ENCODE results near the gene TSEN34.
"Not testable (repeated sequence)": the region's sequence is repeated elsewhere in the genome, so short reads cannot be mapped to it uniquely, and the experiment has no call there.

Gene TSEN34

DNA sequence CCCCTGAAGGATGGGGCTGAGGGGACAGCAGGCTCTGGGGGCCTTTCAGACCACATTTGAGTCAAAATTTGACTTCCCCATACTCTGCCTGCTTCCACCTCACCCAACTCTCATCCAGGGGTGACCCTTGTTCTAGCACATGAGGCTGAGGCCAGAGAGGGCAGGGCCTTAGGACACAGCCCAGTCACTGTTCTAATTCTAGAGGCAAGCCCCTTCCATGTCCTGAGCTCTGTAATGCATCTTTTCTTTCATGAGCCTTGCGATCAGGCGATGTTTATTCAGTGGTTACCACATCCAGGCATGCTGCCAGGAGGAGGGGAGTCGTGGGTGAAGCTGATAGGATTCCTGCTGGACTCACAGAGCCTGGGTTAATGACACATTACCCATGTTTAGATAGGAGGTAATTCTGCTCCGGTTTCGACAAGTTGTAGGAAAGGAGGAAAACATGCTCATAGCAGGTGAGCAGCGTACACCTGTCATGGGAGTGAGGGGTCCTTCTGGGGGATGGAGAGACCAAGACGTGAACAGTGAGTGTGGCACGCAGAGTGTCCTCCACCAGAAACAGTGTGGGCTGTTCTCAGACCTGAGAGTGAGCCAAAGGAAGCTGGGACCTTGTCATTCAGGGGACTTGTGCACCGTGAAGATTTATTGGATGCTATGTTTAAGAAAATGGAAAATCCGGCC, 18.8 kb downstream of the TSEN34 start:
- FAIRE-seq = peak; percentile 94

DNA sequence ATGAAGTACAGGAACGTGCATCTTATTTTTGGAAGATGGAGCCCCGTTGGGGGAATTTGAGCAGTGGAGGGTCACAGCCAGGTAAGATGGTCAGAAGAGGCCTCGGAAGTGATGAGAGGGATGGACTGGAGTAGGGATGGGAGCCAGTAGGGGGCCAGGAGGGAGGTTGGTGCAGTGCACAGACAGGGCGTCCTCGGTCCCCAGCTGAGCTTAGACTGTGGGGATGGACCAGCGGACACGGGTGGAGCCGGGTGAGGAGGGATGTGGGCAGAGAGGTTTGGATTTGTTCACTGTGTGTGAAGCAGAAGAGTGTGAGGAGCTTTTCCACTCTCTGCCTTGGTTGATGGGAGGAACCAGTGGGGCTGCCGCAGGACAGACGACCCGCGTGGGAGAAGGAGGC, 20.1 kb downstream of the TSEN34 start:
- FAIRE-seq = no peak

DNA sequence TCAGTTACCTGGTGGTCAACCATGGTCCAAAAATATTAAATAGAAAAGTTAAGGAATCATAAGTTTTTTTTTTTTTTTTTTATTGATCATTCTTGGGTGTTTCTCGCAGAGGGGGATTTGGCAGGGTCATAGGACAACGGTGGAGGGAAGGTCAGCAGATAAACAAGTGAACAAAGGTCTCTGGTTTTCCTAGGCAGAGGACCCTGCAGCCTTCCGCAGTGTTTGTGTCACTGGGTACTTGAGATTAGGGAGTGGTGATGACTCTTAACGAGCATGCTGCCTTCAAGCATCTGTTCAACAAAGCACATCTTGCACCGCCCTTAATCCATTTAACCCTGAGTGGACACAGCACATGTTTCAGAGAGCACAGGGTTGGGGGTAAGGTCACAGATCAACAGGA, 23.1 kb downstream of the TSEN34 start:
- FAIRE-seq = not testable (repeated sequence)

DNA sequence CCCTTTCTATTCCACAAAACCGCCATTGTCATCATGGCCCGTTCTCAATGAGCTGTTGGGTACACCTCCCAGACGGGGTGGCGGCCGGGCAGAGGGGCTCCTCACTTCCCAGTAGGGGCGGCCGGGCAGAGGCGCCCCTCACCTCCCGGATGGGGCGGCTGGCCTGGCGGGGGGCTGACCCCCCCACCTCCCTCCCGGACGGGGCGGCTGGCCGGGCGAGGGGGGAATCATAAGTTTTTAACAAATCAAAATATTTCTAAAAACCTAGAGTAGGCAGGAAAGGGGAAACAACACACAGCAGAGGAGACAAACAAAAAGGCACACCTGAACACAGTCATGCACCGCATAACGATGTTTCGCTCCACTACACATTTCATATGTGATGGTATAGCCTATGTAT, 23.6 kb downstream of the TSEN34 start:
- not testable (repeated sequence) for FAIRE-seq

DNA sequence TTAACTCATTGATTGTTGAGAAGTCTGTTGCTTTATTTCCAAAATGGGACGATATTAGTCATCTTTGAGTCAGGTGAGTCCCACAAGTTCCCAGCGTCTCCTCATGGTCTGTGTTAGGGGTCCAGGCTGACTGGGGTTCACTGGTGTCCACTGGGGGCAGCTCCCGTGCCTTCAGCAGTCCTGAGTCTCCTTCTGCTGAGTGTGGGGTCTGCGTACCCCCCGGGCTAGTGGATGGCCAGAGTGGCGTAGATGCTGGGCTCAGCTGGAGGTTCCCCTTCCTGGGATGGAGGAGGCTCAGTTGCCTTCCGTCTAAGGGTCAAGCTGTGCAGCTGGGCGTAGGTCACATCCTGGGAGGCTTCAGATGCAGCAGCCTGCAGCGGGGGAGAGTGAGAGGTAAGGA, 25.8 kb downstream of the TSEN34 start:
- FAIRE-seq = no peak

DNA sequence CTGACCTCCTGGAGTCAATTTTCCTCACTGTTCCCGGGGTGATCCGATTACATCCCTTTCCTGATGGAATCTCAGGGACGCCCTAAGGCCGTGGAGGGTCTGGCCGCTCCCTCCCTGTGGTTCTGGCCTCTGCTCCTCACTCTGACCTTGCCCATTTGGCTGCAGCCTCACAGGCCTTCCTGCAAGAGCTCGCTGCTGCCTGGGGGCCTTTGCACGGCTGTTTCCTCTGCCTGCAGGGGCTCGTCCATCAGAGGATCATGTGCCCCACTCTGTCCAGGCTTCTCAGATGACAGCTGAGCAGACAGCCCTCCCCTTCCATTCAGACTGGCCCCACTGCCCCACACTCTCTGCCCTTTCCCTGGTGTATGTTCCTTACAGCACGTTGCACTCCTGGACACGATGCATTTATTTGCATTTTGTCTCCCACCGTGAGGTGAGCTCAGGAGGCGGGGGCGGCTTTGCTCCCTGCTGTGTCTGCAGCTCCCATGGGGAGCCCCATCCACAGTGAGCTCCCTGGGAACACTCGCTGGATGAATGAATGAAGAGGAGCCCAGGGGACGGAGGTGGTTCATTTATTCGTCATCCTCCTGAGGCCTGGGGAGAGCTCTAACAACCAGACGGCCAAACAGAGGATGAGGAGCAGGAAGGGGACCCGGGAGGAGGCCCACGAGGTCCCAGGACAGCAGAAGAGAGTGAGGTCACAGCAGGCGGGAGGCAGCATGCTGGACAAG, 26.6 kb downstream of the TSEN34 start:
- FAIRE-seq = not testable (repeated sequence)

DNA sequence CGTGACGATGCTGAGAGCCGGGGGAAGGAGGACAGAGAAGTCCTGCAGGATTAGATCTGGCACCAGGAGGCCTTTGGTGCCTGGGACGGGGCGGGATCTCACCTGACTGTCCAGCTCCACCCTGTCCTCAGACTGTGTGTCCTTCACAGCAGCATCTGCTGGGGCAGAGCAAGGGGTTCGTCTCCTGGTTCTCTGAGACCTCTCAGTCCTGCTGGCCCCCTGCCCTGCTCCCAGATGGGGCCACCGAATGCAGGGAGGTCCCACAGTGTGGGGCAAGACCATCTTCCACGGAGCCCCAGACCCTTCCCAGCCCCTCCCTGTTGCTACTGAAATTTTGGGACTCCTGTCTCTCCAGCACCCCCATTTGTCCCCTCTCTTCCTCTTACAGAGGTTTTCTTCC, 27.2 kb downstream of the TSEN34 start:
- FAIRE-seq = no peak

DNA sequence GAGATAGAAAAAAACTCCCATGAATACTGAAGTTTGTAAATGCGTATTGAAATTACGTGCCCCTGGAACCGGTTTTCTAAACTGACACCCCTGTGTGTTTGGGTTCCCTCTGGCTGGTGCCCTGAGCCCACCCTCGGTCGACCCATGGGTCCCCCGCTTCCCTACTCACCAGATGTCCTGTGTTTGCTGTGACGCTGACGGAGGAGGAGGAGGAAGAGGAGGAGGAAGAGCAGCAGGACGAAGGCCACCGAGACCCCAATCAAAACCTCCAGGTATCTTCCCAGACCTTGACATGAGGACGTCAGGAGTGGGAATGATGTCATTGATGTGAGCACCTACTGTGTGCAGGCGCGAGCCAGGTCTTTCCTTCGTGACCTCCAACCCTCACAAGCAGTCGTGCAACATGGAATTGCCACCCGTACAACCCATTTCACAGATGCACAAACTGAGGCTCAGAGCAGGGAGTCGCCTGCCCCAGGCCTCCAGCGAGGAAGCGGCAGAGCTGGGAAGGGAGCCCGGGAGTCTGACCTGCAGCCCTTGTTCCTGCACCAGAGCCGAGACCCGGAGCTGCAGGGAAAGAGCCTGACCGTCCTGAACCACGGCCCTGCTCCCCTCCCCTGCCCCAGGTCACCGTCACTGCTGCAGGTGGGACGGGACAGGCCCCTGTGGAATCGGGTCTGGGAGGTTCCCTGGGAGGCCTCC, 28.0 kb downstream of the TSEN34 start:
- no peak for FAIRE-seq

DNA sequence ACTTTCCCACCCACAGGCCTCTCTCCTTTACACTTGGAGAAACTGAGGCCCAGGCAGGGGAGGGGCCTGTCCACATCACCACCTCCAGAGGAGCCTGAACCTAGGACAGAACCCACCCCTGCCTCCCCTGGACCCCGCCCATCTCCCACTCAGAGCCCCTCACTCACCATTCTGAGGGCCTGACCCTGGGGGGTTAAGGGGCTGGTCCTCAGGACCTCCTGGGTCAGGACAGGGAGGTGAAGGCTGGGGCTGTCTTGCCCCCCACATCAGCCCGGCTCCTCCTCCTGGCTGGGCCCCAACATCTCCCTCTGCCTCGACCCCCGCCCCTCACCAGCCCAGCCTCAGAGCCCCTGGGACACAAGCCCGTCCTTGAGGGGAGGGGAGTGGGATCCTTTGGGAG, 28.6 kb downstream of the TSEN34 start:
- not testable (repeated sequence) for FAIRE-seq

DNA sequence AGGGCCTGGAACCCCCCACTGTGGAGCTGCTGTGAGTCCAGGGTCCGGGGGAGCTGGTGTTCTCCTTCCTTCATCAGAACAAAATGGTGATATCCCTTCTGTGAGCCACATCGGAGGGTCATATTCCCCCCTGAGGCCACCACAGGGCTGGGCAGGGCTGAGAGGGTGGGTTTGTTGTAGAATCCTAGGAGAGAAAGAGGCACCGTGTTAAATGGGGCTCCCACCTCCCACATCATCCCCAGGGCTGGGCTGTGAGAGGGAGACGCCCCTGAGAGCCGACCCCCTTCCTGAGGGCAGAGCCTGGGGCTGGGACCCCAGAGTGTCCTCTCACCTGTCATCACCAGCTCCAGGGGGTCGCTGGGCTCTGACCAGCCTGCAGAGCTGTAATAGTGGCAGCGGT, 30.8 kb downstream of the TSEN34 start:
- FAIRE-seq = not testable (repeated sequence)

DNA sequence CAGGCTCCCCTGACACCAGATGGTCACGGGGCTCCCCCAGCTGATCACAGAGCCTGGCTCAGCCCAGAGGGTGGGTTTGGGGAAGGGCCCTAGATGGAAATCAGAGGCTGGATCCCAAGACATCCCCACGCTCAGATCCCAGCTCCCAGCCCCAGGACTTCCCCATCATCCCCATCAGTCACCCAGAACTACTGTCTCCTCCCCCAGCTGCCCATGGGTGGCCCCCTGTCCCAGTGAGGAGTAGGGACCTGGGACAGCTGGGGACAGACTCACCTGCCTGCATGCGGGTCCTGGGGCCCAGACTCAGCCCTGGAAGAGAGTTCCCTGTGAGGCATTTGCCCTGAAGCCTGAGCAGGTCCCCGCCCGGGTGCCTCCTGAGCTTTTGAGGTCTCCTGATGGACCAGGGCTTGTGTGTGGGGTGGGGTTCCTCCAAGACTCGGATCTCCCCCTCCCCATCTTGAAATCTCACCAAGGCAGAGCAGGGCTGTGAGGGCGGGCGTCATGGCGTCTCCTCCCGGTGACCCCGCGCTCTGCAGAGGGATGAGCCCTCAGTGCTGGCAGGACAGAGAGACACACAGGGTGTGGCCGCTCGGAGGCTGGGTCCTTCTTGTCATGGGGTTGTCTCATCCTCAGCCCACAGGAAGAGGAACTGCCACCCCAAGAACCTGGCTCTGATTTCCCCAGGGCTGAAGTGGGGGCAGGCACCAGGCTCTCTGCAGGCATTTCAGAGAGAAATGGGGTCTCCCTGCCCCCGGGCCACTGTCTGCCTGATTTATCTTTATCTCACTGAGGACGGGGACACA, 31.6 kb downstream of the TSEN34 start, which contains the start of gene LILRB3:
TSS of gene LILRB3 (minus strand) at position 534 of the 803 bp plus-strand sequence. CDS start at position 503, 31 bp downstream.
- not testable (repeated sequence) for FAIRE-seq

DNA sequence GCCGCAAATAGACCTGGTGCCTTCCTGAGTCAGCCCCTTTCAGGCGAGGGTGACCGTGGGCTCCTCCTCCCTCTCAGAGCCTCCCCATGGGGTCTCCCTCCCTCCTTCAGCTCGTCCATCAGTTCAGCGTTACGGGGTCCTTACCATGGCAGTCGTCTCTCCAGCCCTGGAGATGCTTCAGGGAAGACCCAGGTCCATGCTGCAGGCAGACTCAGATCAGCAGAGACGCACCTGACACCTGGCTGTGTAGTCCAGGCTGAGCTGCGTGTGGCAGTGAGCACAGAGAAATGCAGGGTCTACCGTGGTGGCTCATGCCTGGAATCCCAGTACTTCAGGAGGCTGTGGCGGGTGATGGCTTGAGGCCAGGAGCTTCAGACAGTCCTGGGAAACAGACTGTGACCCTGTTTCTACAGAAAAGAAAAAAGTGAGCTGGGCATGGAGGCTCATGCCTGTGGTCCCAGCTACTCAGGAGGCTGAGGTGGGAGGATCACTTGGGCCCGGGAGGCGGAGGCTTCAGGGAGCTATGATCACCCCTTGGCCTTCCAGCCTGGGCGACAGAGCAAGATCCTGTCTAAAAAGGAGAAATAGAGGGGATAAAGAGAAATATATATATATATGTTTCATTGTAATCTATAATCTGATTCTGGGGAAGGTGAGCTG, 32.3 kb downstream of the TSEN34 start:
- not testable (repeated sequence) for FAIRE-seq

DNA sequence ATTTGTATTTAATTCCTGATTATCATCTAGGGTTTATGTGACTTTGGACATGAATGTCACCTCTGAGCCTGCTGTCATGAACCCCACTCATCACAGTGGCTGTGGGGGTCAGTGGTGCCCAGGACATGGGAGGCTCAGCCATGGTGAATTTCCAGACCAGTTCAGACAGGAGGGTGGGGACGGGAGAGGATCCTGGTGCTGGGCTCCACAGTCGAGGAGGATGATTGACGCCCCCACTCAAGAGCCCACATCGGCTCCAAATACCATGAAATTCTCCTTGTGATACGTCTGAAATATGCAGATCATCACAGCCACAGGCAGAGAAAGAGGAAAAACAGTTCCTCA, 32.8 kb downstream of the TSEN34 start:
- FAIRE-seq = not testable (repeated sequence)

DNA sequence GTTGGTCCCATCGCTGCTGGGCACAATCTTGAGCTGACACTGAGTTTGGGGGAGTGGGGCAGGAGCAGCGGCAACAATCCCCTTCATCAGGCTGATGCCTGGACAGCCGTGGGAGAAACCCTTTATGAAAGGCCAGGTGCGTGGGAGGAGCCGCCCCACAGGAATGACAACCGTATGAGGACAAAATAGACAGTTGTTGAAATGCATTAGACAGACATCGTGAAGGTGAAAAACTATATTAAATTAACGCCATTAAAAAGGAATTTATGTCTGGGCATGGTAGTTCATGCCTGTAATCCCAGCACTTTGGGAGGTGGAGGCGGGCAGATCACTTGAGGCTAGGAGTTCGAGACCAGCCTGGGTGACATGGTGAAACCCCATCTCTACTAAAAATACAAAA, 33.5 kb downstream of the TSEN34 start:
- FAIRE-seq = not testable (repeated sequence)

DNA sequence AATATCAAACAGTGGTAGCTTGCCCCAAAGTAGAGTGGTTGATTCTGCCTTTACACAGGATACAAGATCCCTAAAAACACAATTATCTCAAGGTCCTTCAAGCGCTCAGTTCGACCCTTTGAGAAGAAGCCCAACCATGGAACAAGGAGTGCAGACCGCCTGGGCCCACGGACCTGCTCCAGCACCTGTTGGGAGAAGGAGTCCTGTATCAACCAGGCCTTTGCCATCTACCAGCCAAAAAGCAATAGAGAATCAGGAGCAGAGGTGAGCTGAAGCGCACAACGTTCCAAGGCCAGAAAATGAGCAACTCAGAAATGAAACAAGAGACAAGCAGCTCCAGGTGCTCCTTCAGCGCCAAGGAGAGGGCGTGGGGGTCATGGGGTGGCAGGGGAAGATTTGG, 38.0 kb downstream of the TSEN34 start:
- FAIRE-seq = no peak

DNA sequence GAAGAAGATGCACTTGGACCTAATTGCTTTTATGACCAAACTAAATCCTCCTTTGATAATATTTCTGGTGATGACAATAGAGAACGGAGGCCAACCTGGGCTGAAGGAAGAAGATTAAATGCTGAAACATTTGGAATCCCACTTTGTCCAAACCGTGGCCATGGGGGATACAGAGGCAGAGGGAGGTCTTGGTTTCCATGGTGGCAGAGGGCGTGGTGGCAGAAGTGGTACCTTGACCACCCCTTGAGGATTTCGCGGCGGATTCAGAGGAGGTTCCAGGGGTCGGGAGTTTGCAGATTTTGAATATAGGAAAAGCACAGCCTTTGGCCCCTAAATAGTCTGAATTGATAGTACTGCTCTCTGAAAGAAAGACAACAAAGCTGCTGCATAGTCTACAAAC, 38.9 kb downstream of the TSEN34 start:
- FAIRE-seq = no peak

DNA sequence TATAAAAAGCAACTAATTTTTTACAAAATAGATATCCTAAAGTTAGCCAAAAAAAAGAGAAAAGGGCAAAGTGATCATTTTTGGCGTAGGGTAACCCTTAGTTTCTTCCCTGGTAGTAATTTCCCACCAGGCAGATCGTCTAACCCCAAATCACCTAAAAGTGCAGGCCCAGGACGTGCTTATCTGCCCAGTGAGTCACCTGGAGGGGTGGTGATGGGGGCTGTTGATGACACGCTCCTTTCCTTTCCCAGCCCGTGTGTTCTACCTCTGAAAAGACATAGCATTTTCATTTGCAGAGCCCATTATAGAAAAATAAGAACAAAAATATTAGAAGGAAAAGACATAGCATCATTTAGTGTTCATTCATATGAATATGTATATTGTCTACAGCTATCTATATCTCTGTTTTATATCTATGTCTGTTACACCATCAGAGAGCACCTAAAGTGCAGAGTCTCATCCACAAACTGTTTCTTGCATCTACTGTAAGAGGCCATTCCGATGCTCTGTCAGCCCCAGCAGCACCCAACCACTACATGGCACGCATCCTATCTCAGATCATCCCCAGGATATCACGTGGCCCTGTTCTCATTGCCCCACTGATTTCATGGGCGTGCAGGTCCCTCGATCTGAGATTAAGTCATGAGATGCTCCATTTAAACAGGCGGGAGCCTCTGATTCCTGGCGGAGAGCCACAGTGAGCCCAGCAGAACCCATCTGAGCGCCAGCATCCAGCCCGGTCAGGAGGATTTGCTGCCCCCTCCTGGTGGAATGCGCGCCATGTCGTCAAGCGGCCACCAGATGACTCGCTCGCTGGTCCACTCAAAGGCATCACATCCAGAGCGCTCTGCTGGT, 40.2 kb downstream of the TSEN34 start:
- FAIRE-seq = peak; percentile 17

DNA sequence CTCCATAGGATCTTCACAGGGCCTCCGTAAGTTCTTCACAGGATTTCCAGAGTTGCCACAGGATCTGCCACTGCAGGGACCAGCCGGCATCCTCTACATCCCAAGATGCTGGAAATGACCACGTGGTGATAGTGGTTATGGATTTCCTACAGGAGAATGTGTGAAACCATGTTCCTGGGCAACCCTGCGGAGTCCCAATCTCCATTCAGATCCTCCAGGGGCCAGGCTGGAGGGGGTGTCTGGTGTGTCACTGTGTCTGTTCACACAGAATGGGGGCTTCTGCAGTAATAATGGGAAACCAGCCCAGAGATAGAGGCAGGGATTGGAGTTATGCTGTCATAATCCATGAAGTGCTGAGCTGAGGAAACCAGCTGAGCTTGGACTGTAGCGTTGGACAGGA, 42.8 kb downstream of the TSEN34 start:
- no peak for FAIRE-seq

DNA sequence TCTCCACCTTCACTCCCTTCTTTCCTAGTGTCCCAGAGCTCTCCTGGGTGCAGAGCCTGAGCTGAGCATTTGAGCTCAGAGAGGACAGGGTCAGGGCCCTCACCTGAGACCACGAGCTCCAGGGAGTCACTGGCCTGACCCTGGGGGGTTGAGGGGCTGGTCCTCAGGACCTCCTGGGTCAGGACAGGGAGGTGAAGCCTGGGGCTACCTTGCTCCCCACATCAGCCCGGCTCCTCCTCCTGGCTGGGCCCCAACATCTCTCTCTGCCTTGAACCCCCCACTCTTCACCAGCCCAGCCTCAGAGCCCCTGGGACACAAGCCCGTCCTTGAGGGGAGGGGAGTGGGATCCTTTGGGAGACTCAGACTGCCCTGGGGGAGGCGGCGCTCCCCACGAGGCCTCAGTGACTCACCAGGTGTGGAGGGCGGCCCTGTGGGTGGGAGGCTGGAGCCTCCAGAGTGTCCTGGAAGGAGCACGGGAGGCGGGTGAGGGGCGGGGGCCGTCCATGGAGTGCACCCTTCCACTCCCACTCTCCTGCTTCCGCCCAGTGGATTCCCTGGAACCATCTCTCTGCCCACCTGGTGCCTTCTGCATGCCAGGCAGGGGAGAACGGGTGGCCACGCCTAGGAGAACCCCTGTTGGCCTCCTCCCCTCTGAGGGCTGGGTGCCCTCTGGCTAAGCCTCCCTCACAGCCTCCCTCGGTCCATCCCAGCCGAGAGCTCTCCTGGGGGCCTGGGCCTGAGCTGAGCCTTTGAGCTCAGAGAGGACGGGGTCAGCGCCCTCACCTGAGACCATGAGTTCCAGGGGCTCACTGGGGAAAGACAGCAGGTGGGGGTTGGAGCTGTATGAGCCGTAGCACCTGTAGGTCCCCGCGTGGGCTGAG, 48.6 kb downstream of the TSEN34 start:
- not testable (repeated sequence) for FAIRE-seq

Data from G401.6 (cell line).